CD4-positive, alpha-beta T cell treated with Interleukin-4 for 1 hour (primary cell): ENCODE data around the gene SLC39A1.
"Not testable (repeated sequence)": the region's sequence is repeated elsewhere in the genome, so short reads cannot be mapped to it uniquely, and the experiment has no call there.

Experiments used
- DNase-seq, 2 donors: peaks; one replicate each; pipeline ENCODE4 v3.0.0-alpha.2; 2020 to 2022

Gene SLC39A1

GRCh38 chr1:153928791-153929341 lies 34.5 kb downstream of the SLC39A1 start:
- DNase-seq, result no peak

- no peak for DNase-seq
These were observed 35.1 kb downstream of the SLC39A1 start for GRCh38 chr1:153928245-153928644.

GRCh38 chr1:153926405-153926804 lies 36.9 kb downstream of the SLC39A1 start:
- DNase-seq, result no peak

- DNase-seq, result peak; percentile 100
These were observed 40.1 kb downstream of the SLC39A1 start, which contains the start of gene GATAD2B for GRCh38 chr1:153922972-153923925. Gene GATAD2B, minus strand, starts transcription at chr1:153922972. Its CDS starts 94,625 bp downstream, at chr1:153828347.

- no peak for DNase-seq
These were observed 41.0 kb downstream of the SLC39A1 start for GRCh38 chr1:153922076-153922971.

GRCh38 chr1:153921803-153922075 lies 41.6 kb downstream of the SLC39A1 start:
- no peak for DNase-seq

- DNase-seq, result no peak
These were observed 42.1 kb downstream of the SLC39A1 start for GRCh38 chr1:153921080-153921802.

- peak; percentile 12 to 56 for DNase-seq
These were observed 43.2 kb downstream of the SLC39A1 start for GRCh38 chr1:153919876-153920852.

- no peak for DNase-seq
These were observed 47.0 kb downstream of the SLC39A1 start for GRCh38 chr1:153916297-153916696.

GRCh38 chr1:153912349-153912748 lies 51.0 kb downstream of the SLC39A1 start:
- no peak for DNase-seq

- DNase-seq, result not testable (repeated sequence)
These were observed 52.8 kb downstream of the SLC39A1 start for GRCh38 chr1:153910560-153910959.
